H1 (cell line): ENCODE results near the gene TGFBI. TPM values are rescaled to one million over a fixed set of nuclear protein-coding genes. Genes with fewer than 3 reads are reported as not detected.

Experiments
- CTCF ChIA-PET: fragments of 300-600 bp; sonication (Branson Sonifier 250); formaldehyde crosslinking; loops from one replicate; lab custom pipeline; 2021; ENCODE audit not compliant: partially characterized antibody; lab: Charles Lee
- POLR2A ChIA-PET: fragments of 300-600 bp; sonication (Branson Sonifier 250); formaldehyde crosslinking; loops from one replicate; lab custom pipeline; 2021; ENCODE audit warnings: inconsistent platforms; ENCODE audit not compliant: partially characterized antibody; lab: Charles Lee
- DNase-seq, 2 experiments: peaks; one replicate each; pipeline versions ENCODE4 v3.0.0 to v3.0.0-alpha.2; 2010 to 2022; ENCODE audit warnings: low spot score in 2 of 2, low read depth in 1 of 2, mixed read lengths in 1 of 2
- FAIRE-seq: peaks from 2 replicates; lab custom pipeline; 2011; peaks lifted over from hg19 to GRCh38; lab: Jason Lieb, UNC
- H2AFZ ChIP-seq: 2 replicates; pipeline ENCODE4 v1.8.1; 2012; ENCODE audit warnings: low read length, inconsistent platforms
- H2AK5ac ChIP-seq: 2 replicates; pipeline ENCODE4 v1.6.1; 2013; ENCODE audit warnings: low read depth, low read length
- H2BK120ac ChIP-seq: replicated peaks from 2 replicates; pipeline ENCODE3; 2013; ENCODE audit warnings: low read depth, low read length, inconsistent platforms
- H2BK12ac ChIP-seq: 2 replicates; pipeline ENCODE4 v1.6.1; 2013; ENCODE audit warnings: low read depth, low read length
- H2BK15ac ChIP-seq: 2 replicates; pipeline ENCODE4 v1.6.1; 2013; ENCODE audit warnings: low read length
- H2BK20ac ChIP-seq: 2 replicates; pipeline ENCODE4 v1.6.1; 2013; ENCODE audit warnings: low read length
- H2BK5ac ChIP-seq: 2 replicates; pipeline ENCODE4 v1.6.1; 2013; ENCODE audit warnings: low read depth, low read length
- H3K14ac ChIP-seq: 2 replicates; pipeline ENCODE4 v1.6.1; 2013; ENCODE audit warnings: inconsistent platforms; ENCODE audit not compliant: insufficient read length
- H3K18ac ChIP-seq: 2 replicates; pipeline ENCODE4 v1.6.1; 2013; ENCODE audit warnings: low read length; ENCODE audit errors: extremely low read depth
- H3K23ac ChIP-seq: 2 replicates; pipeline ENCODE4 v1.6.1; 2013; ENCODE audit warnings: inconsistent platforms; ENCODE audit not compliant: insufficient read length
- H3K23me2 ChIP-seq: 2 replicates; pipeline ENCODE4 v1.6.1; 2013; ENCODE audit warnings: low read depth, low read length
- H3K27ac ChIP-seq: 2 replicates; pipeline ENCODE4 v1.6.1; 2011; ENCODE audit warnings: low read depth, low read length, inconsistent platforms
- H3K27me3 ChIP-seq, 4 experiments: replicated peaks in 1 of 4; 1 replicate in 1 of 4; 2 replicates in 3 of 4; pipeline versions ENCODE4 v1.6.1 to v1.8.1; 2011 to 2013; ENCODE audit warnings: low read length in 3 of 4, mild to moderate bottlenecking in 3 of 4, inconsistent platforms in 2 of 4, mixed read lengths in 2 of 4, moderate library complexity in 1 of 4; ENCODE audit not compliant: control insufficient read depth in 3 of 4, insufficient read depth in 3 of 4; ENCODE audit errors: extremely low read depth in 1 of 4
- H3K36me3 ChIP-seq, 4 experiments: 2 replicates each; pipeline versions ENCODE4 v1.6.1 to v1.8.1; 2011 to 2013; ENCODE audit warnings: mild to moderate bottlenecking in 4 of 4, low read length in 3 of 4, moderate library complexity in 2 of 4, control low read depth in 1 of 4, inconsistent platforms in 1 of 4; ENCODE audit not compliant: insufficient read depth in 4 of 4, control insufficient read depth in 2 of 4
- H3K4ac ChIP-seq: replicated peaks from 2 replicates; pipeline ENCODE3; 2013; ENCODE audit warnings: low read length, low read depth, mixed read lengths, inconsistent platforms; ENCODE audit not compliant: insufficient read length
- H3K4me1 ChIP-seq, 4 experiments: replicated peaks in 1 of 4; 1 replicate in 1 of 4; 2 replicates in 3 of 4; pipeline versions ENCODE4 v1.6.1 to v1.8.1; 2011 to 2013; ENCODE audit warnings: low read length in 3 of 4, inconsistent platforms in 2 of 4, mixed read lengths in 1 of 4; ENCODE audit not compliant: insufficient read depth in 4 of 4, control insufficient read depth in 3 of 4
- H3K4me2 ChIP-seq, 2 experiments: 2 replicates each; pipeline versions ENCODE4 v1.6.1 to v1.8.1; 2011 to 2013; ENCODE audit warnings: low read depth in 2 of 2, low read length in 2 of 2, control low read depth in 1 of 2, inconsistent platforms in 1 of 2, mild to moderate bottlenecking in 1 of 2; ENCODE audit not compliant: insufficient read depth in 1 of 2
- H3K4me3 ChIP-seq, 4 experiments: fragments of 200-600, 300-600 bp in 1 of 4; sonication (generic), shearing (Covaris generic), sonication (Bioruptor Twin) in 1 of 4; 2 replicates each; pipeline versions ENCODE4 v1.5.1 to v1.8.1; 2011 to 2016; ENCODE audit warnings: low read length in 4 of 4, low read depth in 3 of 4, control low read depth in 2 of 4, inconsistent platforms in 2 of 4, mild to moderate bottlenecking in 2 of 4, mixed read lengths in 1 of 4, moderate library complexity in 1 of 4; ENCODE audit not compliant: insufficient read depth in 2 of 4; ENCODE audit errors: extremely low read depth in 1 of 4
- H3K56ac ChIP-seq: replicated peaks from 2 replicates; pipeline ENCODE3; 2013; ENCODE audit warnings: low read depth, mild to moderate bottlenecking, mixed read lengths, low read length, inconsistent platforms; ENCODE audit not compliant: insufficient read length
- H3K79me1 ChIP-seq: 2 replicates; pipeline ENCODE4 v1.6.1; 2013; ENCODE audit warnings: low read depth, low read length, control low read depth
- H3K79me2 ChIP-seq, 2 experiments: 2 replicates each; pipeline versions ENCODE4 v1.6.1 to v1.8.1; 2012 to 2013; ENCODE audit warnings: low read length in 2 of 2, mild to moderate bottlenecking in 2 of 2, inconsistent platforms in 1 of 2; ENCODE audit not compliant: insufficient read depth in 2 of 2, control insufficient read depth in 1 of 2
- H3K9ac ChIP-seq, 4 experiments: replicated peaks in 1 of 4; 1 replicate in 1 of 4; 2 replicates in 3 of 4; pipeline versions ENCODE4 v1.6.1 to v1.8.1; 2011 to 2013; ENCODE audit warnings: low read depth in 3 of 4, low read length in 3 of 4, control low read depth in 2 of 4, mild to moderate bottlenecking in 2 of 4, moderate library complexity in 2 of 4, inconsistent platforms in 1 of 4; ENCODE audit errors: extremely low read depth in 1 of 4
- H3K9me3 ChIP-seq, 2 experiments: 2 replicates each; pipeline versions ENCODE4 v1.6.1 to v1.8.1; 2012 to 2013; ENCODE audit warnings: mild to moderate bottlenecking in 2 of 2, moderate library complexity in 2 of 2, control low read depth in 1 of 2, inconsistent platforms in 1 of 2, low read depth in 1 of 2, low read length in 1 of 2, mixed read lengths in 1 of 2; ENCODE audit not compliant: insufficient read depth in 2 of 2
- H4K20me1 ChIP-seq, 2 experiments: replicated peaks in 1 of 2; 2 replicates each; pipeline versions ENCODE3 to v1.8.1; 2011 to 2013; ENCODE audit warnings: inconsistent platforms in 2 of 2, low read length in 2 of 2, mild to moderate bottlenecking in 1 of 2; ENCODE audit not compliant: insufficient read depth in 2 of 2, control insufficient read depth in 1 of 2
- H4K5ac ChIP-seq: 2 replicates; pipeline ENCODE4 v1.6.1; 2013; ENCODE audit warnings: low read length, low read depth, mixed read lengths, inconsistent platforms; ENCODE audit not compliant: insufficient read length
- H4K8ac ChIP-seq: 2 replicates; pipeline ENCODE4 v1.8.0; 2013; ENCODE audit warnings: mild to moderate bottlenecking, moderate library complexity, low read length, inconsistent platforms; ENCODE audit not compliant: insufficient read depth; ENCODE audit errors: extremely low read depth
- H4K91ac ChIP-seq: replicated peaks from 2 replicates; pipeline ENCODE3; 2013; ENCODE audit warnings: low read length, mixed read lengths, inconsistent platforms; ENCODE audit not compliant: insufficient read length
- BRCA1 ChIP-seq: IDR thresholded peaks from 2 replicates; pipeline ENCODE4 v1.6.1; 2012; ENCODE audit warnings: low read depth, low read length, improper control_type of control experiment
- CEBPB ChIP-seq: IDR thresholded peaks from 2 replicates; pipeline ENCODE4 v1.6.1; 2012; ENCODE audit warnings: low read depth, low read length
- FOSL1 ChIP-seq: IDR thresholded peaks from 2 replicates; pipeline ENCODE4 v1.6.1; 2011; ENCODE audit warnings: mild to moderate bottlenecking, low read depth, low read length, moderate library complexity; ENCODE audit not compliant: insufficient read depth
- SIN3A ChIP-seq, 2 experiments: IDR thresholded peaks in 1 of 2; conservative IDR thresholded peaks in 1 of 2; 2 replicates each; pipeline ENCODE4 v1.6.1; 2011 to 2012; ENCODE audit warnings: low read length in 2 of 2, improper control_type of control experiment in 1 of 2, low read depth in 1 of 2, mild to moderate bottlenecking in 1 of 2
- SIX5 ChIP-seq: IDR thresholded peaks from 2 replicates; pipeline ENCODE4 v1.6.1; 2011; ENCODE audit warnings: mild to moderate bottlenecking, low read depth, low read length
- SP1 ChIP-seq: IDR thresholded peaks from 2 replicates; pipeline ENCODE4 v1.6.1; 2011; ENCODE audit warnings: low read depth, low read length
- TAF7 ChIP-seq: optimal IDR thresholded peaks from 2 replicates; pipeline ENCODE3; 2011; ENCODE audit warnings: low read depth, mild to moderate bottlenecking, inconsistent platforms, low read length, moderate library complexity, borderline replicate concordance
- WGBS, 2 experiments: shearing (Covaris generic) in 1 of 2; methylation state at CpG; one replicate each; pipeline versions ENCODE4 v1.1.6 to v1.1.7; 2013 to 2015; ENCODE audit warnings: low lambda C conversion rate in 2 of 2, mixed read lengths in 2 of 2, inconsistent platforms in 1 of 2, low coverage in 1 of 2, missing lambda C conversion rate in 1 of 2; ENCODE audit not compliant: insufficient replicate concordance in 2 of 2, insufficient coverage in 1 of 2, insufficient read length in 1 of 2; ENCODE audit errors: extremely low coverage in 1 of 2, missing lambda C conversion rate in 1 of 2; 5-methylcytosine and 5-hydroxymethylcytosine counted together
- polyA plus RNA-seq, 7 experiments: library from polyadenylated mRNA; depleted of rRNA in 3 of 7; stranded (reverse) in 5 of 7; unstranded in 2 of 7; fragments of >200 nt in 5 of 7; fragments of 200-250 nt in 2 of 7; gene quantifications; 1 replicate in 5 of 7; 2 replicates in 1 of 7; 4 replicates in 1 of 7; pipeline versions ENCODE4 v1.2.1 to v1.2.3, GENCODE V29; 2011 to 2013; ENCODE audit warnings: missing spikeins in 2 of 7, mixed read lengths in 2 of 7
- total RNA-seq: library from RNA; stranded (reverse); fragmentation: NEBNext Ultra II Directional; extraction: Animal tissue kit (Norgen Biotek cat#: 25700); gene quantifications from 2 replicates; pipeline ENCODE4 v1.2.1, GENCODE V29; 2021

Gene TGFBI
- total and polyA plus RNA-seq, 2 of the 8 experiments (the other 6 are each of a cell fraction or from before 2014, with no cell fraction given): 6.0 to 8.5 TPM

DNA sequence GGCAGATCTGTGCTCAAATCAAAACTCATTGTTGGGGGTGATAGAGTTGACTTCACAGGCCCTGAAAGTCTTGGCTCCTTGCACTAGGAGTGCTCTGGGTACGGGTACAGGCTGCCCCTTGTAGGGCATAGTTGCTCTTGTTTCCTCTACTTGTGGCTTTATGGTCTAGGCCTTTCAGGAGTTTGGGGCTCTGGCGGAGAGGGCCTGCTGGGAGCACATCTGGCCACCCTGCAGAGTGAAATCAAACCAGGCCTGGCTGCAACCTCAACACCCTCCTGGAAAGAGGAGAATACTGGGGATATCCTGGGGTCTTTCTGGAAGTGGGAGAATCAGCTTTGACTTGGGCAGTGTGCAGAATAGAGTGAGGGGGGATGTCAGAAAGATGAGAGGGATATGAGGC lies 1.5 kb downstream of the TGFBI start:
- Histone ChIP-seq H3K4me1 (peaks cover 0 to 4% (median 1%) of the 10 kb centered on the region in 4 experiments; a peak in 4 of 7 replicates), H3K79me2 (no peaks in the 10 kb centered on the region; a peak in 1 of 4 replicates), H3K4me2 (no peak overlapping the region; a peak in 1 of 4 replicates), H3K23me2 (peaks cover 8% of the 10 kb centered on the region; the same call in 1 of the 2 replicates), H2BK120ac (no peak overlapping the region), H3K56ac (no peak overlapping the region), H3K14ac (no peak overlapping the region), H3K9me3 (no peaks in the 10 kb centered on the region), H3K9ac (no peak overlapping the region), H4K5ac (no peak overlapping the region), H2AK5ac (no peak overlapping the region), H2AFZ (no peak overlapping the region), H3K27ac (no peak overlapping the region), H2BK5ac (no peak overlapping the region), H2BK12ac (no peak overlapping the region), H3K36me3 (no peaks in the 10 kb centered on the region), H3K79me1 (no peaks in the 10 kb centered on the region), H4K91ac (no peak overlapping the region), H4K20me1 (peaks cover 0 to 2% of the 10 kb centered on the region in 2 experiments), H3K4me3 (no peak overlapping the region), H3K4ac (no peak overlapping the region), H3K18ac (no peak overlapping the region), H3K27me3 (peaks cover 8 to 39% (median 35%) of the 10 kb centered on the region in 4 experiments), H3K23ac (no peak overlapping the region), H2BK20ac (no peak overlapping the region), H2BK15ac (no peak overlapping the region), H4K8ac (no peak overlapping the region)
- 88% methylated on average over 2 of the region's 2 CpGs; no CpG with 5 or more reads in 1 of the 2 experiments for WGBS, 2 experiments
- FAIRE-seq (no peak), DNase-seq (no peak)
- POLR2A ChIA-PET: interaction anchor here (0.6 kb wide), 1 partner anchor 41 kb away, joined by 3 read pairs; no protein-coding TSS in a partner anchor
- CTCF ChIA-PET: interaction anchor here (1.0 to 2.6 kb wide), 4 partner anchors 28 to 45 kb away, joined by 3 to 15 read pairs (median 7); no protein-coding TSS in a partner anchor
- TF ChIP-seq BRCA1 (no peak), SP1 (no peak), SIN3A (conservative IDR thresholded peaks at IDR 0.05 in 1 of 2, IDR thresholded peaks at IDR 0.05 in 1 of 2; ENCODE audit: low read depth in 1 of 2, low read length in 2 of 2) (no peak), CEBPB (no peak), FOSL1 (no peak), SIX5 (no peak), TAF7 (no peak)
